ENCODE results near the gene PPP1R3C. TPM values are rescaled to one million over a fixed set of nuclear protein-coding genes. Genes with fewer than 3 reads are reported as not detected.

Gene PPP1R3C
- polyA plus RNA-seq, 4 donors = 37.3 to 48.7 (median 42.5) TPM

Other genes starting within 250 kb of the PPP1R3C start
- gene HECTD2, start 222.7 kb downstream of the PPP1R3C start, polyA plus RNA-seq (ENCODE audit: insufficient read length in 4 of 4) = 10 to 100 TPM; 25.1 to 35.0 (median 31.2) TPM
- 10 to 100 TPM; 54.0 to 67.0 (median 63.2) TPM for gene TNKS2, start 165.4 kb upstream of the PPP1R3C start, polyA plus RNA-seq (ENCODE audit: insufficient read length in 4 of 4)